Neutrophil (primary cell): ENCODE results near the gene TMEM184A.

Experiments
- H3K27ac ChIP-seq: fragments of 200-600 bp; sonication (generic); 2 replicates; pipeline ENCODE4 v1.5.1; 2016; ENCODE audit warnings: mild to moderate bottlenecking, moderate library complexity
- H3K27me3 ChIP-seq: fragments of 200-600 bp; sonication (generic); 2 replicates; pipeline ENCODE4 v1.6.0; 2016; ENCODE audit warnings: mild to moderate bottlenecking
- H3K36me3 ChIP-seq: fragments of 200-600 bp; sonication (generic); 2 replicates; pipeline ENCODE4 v1.5.1; 2017
- H3K4me1 ChIP-seq, 2 experiments: fragments of 200-600 bp in 1 of 2; sonication (generic) in 1 of 2; 1 replicate in 1 of 2; 2 replicates in 1 of 2; pipeline versions ENCODE4 v1.5.1 to v1.6.1; 2013 to 2016; ENCODE audit warnings: low read depth in 1 of 2, low read length in 1 of 2, mild to moderate bottlenecking in 1 of 2, moderate library complexity in 1 of 2; ENCODE audit not compliant: control insufficient read depth in 1 of 2, insufficient read depth in 1 of 2
- H3K4me3 ChIP-seq, 2 experiments: fragments of 200-600 bp in 1 of 2; sonication (generic) in 1 of 2; 1 replicate in 1 of 2; 2 replicates in 1 of 2; pipeline ENCODE4 v1.5.1; 2013 to 2016; ENCODE audit warnings: low read depth in 1 of 2, low read length in 1 of 2, mild to moderate bottlenecking in 1 of 2, moderate library complexity in 1 of 2
- H3K9me3 ChIP-seq: fragments of 200-600 bp; sonication (generic); 2 replicates; pipeline ENCODE4 v1.5.1; 2016
- TF ChIP-seq, protein P1 (sequence below): fragments of 200-600 bp; sonication (generic); IDR thresholded peaks from 2 replicates; pipeline ENCODE4 v1.5.1; 2016; ENCODE audit warnings: antibody characterized with exemption

Gene TMEM184A

DNA sequence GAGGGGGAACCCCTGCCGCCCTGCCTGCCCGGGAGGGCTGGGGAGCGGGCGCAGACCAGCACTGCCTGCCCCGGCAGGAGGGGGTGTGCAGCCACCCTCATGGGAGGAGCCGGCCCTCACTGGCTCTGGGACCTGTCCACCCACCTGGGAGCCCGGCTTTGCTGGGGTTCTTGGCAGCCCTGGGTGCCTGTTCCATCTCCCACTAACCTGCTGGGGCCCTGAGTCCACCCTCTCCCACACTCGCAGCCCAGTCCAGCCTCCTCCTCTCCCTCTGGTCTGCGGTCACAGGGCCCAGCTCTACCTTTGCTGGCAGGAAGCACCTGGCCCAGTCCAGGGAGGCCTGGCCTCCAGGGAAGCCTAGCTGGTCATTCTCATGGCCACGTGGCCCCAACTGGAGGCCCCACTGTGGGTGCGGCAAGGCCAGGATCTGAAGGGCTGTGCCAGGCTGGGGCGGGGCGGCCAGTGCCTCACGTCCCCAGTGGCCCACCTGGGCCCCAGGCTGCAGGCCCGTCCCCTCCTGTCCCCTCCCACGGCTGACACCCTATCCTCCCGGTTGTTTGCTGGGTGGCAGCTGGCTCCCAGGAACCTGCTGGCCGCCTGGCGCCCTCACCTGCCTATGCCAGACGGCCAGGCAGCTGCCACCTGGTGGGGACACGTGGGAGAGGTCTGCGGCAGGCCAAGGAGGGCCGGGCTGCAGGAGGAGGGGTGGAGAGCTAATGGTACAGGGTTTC lies at the start of gene TMEM184A:
Gene TMEM184A (minus strand): TSS at position 393 of the 731 bp plus-strand sequence. CDS start 721 bp downstream, outside the sequence.
- no peaks in the 10 kb centered on the region for H3K27me3 ChIP-seq
- H3K36me3 ChIP-seq: no peaks in the 10 kb centered on the region
- no peaks in the 10 kb centered on the region for H3K9me3 ChIP-seq
- no peak within 1 kb of the TSS for H3K4me3 ChIP-seq
- H3K4me1 ChIP-seq: no peaks in the 10 kb centered on the region
- TF ChIP-seq, protein P1, sequence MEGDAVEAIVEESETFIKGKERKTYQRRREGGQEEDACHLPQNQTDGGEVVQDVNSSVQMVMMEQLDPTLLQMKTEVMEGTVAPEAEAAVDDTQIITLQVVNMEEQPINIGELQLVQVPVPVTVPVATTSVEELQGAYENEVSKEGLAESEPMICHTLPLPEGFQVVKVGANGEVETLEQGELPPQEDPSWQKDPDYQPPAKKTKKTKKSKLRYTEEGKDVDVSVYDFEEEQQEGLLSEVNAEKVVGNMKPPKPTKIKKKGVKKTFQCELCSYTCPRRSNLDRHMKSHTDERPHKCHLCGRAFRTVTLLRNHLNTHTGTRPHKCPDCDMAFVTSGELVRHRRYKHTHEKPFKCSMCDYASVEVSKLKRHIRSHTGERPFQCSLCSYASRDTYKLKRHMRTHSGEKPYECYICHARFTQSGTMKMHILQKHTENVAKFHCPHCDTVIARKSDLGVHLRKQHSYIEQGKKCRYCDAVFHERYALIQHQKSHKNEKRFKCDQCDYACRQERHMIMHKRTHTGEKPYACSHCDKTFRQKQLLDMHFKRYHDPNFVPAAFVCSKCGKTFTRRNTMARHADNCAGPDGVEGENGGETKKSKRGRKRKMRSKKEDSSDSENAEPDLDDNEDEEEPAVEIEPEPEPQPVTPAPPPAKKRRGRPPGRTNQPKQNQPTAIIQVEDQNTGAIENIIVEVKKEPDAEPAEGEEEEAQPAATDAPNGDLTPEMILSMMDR: no peak
- no peak within 1 kb of the TSS for H3K27ac ChIP-seq

DNA sequence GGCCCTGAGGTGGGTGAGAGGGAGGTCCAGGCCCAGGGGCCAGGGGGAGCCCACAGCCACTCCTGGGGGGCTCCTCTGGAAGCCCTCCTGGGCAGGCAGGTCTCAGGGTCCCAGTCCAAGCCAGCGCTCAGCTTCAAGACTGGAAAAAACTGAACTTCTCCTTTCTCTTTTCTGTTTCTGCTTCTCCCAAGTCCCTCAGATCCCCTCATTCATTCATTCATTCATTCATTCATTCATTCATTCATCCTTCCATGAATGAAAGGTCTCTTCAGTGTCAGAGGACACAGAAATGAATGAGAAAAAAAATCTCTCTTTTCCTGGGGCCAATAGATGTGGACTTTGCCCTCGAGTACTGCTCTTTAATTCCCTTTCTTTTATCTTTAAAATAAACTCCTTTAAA lies 48.4 kb upstream of the TMEM184A start:
- no peaks in the 10 kb centered on the region for H3K36me3 ChIP-seq
- H3K9me3 ChIP-seq: no peaks in the 10 kb centered on the region
- no peak overlapping the region for H3K4me3 ChIP-seq
- TF ChIP-seq, protein P1: no peak
- H3K27me3 ChIP-seq: peaks cover 11% of the 10 kb centered on the region
- no peak overlapping the region for H3K27ac ChIP-seq
- H3K4me1 ChIP-seq: no peaks in the 10 kb centered on the region

DNA sequence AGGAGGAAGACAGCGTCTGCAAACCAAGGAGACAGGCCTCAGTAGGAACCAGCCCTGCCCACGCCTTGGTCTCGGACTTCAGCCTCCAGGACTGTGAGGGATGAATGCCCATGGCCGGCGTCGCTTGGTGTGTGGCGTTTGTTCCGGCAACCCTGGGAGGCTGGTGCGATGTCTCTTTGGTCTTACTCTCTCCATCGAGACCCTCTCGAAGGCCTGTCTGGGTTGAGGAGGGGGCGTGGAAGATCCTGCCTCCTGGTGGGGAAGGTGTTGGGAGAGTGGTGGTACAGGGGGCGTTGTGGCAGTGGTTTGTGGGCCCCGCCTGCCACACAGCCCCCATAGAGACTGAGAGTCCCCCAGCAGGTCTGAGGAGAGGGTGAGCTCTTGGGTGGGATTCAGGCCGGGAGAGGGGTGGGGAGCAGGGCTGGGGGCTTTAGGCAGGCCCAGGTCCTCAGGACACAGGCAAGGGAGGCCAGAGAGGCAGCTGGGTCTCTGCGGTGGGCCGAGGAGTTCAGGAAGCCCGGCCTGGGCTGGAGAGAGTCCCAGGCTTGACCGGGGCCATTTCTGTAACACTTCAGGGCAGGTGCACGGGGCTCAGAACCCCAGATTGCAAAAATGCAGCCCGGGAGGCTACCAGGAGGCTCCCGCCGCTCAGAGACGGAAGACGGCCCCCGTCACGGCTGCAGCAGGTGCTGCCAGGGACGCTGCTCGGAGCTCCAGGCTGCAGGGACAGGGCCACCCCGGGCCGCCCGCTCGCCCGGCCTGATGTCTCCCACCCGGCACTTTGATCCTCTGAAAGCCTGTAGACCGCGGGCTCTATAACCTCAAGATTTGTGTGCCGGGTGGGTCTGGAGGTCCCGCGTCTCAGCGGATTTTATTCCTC lies 47.6 kb upstream of the TMEM184A start:
- TF ChIP-seq, protein P1: no peak
- H3K27me3 ChIP-seq: peaks cover 11% of the 10 kb centered on the region
- no peak overlapping the region for H3K4me3 ChIP-seq
- H3K9me3 ChIP-seq: no peaks in the 10 kb centered on the region
- H3K4me1 ChIP-seq: no peaks in the 10 kb centered on the region
- H3K36me3 ChIP-seq: no peaks in the 10 kb centered on the region
- H3K27ac ChIP-seq: no peak overlapping the region

DNA sequence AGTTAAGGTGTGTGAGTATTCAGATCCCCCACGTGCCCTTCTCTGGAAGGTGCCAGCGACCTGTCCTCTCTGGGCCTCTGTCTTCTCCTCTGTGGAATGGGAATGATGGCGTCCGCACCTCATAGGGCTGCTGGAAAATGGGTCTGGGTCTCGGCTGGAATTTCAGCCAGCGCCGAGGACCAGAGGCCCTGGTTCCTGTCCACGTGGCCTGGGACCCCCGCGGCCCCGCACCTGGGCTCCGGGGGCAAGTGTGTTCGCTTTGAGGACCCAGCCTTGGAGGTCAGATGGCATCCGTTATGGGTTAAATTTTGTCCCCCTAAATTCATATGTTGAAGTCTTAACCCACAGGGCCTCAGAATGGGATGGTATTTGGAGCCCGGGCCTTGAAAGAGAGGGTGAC lies 46.4 kb upstream of the TMEM184A start:
- Histone ChIP-seq H3K27ac (no peak overlapping the region), H3K4me1 (no peaks in the 10 kb centered on the region), H3K36me3 (no peaks in the 10 kb centered on the region), H3K4me3 (no peak overlapping the region), H3K27me3 (peaks cover 11% of the 10 kb centered on the region), H3K9me3 (no peaks in the 10 kb centered on the region)
- TF ChIP-seq, protein P1: no peak

DNA sequence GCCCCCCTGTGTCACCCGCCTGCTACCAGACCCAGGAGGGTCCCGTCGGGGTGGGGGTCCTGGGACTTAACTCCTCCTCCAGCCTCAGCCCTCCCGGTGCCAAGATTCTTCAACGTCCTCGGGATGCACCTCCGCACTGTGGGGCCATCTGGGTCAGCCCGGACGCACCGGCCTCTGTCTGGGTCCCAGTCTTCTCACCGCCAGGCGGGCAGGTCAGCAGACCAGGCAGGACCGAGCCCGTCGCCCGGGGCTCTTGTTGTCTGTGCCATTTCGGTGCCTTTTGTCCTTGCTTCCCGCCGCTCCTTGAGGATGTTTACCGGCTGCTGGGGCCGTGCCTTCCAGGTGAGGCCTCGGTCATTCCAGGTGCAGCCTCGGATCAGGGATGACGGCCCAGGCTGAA lies 46.0 kb upstream of the TMEM184A start:
- TF ChIP-seq, protein P1: no peak
- Histone ChIP-seq H3K9me3 (no peaks in the 10 kb centered on the region), H3K4me1 (no peaks in the 10 kb centered on the region), H3K27ac (no peak overlapping the region), H3K27me3 (peaks cover 11% of the 10 kb centered on the region), H3K36me3 (no peaks in the 10 kb centered on the region), H3K4me3 (no peak overlapping the region)
